Amniotic stem cell (primary cell): ENCODE measurements around the gene NCOA7.
A peak's percentile ranks its signal among the peaks of the same experiment; 100 is the strongest.

Source experiments
- DNase-seq: peaks from one replicate; lab custom pipeline; 2025; lab: John Stamatoyannopoulos, UW

NCOA7 gene

DNA sequence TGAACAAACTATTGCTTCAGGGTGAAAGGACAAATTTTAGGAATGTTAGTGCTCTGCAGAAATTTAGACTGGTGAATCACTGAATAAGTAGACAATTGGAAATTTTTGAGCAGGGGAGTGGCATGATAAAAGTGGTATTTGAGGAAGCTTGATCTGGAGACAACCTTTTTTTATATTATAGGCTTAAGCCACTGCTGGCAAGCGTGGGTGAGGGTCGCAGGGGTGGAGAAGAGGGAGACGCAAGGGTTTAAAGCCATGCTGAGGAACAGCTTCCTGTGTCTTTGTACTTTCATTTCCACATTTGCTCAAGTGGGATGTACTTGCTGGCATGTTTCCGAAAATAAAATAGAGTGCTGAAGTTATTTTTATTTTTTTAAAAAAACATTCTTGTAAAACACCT, 23.7 kb downstream of the NCOA7 start:
- no peak for DNase-seq

DNA sequence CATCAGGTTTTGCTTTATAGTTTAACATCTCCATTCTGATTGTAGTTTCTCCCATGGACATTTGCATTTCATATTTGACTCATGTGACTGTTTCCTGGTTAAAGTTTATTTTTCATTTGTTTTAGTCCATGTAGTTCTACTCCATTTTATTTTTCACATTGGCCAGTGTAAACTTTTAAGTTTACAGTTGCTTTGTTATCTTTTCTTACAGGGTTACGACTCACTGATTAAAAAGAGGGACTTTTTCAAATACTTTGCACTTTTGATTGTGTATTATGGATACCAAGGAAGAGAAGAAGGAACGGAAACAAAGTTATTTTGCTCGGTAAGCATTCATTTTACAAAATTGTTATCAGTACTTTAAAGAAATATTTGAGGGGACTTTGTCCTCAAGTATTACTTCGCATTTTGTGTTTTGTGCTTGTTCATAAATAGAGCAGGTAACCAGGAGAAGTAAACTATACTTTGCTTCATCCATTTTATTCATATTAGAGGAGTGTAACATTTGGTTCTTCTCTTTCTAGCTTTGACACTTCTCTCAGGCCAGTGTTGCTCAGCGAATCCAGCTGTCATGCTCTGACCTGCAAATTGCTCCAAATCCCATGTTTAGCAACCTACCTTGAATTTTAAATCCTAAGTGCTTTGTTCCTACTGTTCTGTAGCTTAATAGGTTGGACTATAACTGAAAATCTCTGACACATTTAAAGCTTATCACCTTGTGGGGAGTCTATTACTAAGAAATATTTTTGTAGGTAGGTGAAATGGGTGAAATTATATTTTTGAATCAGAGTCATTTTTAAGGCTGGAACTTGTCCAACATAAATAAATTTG, 24.5 kb downstream of the NCOA7 start:
- DNase-seq: no peak

DNA sequence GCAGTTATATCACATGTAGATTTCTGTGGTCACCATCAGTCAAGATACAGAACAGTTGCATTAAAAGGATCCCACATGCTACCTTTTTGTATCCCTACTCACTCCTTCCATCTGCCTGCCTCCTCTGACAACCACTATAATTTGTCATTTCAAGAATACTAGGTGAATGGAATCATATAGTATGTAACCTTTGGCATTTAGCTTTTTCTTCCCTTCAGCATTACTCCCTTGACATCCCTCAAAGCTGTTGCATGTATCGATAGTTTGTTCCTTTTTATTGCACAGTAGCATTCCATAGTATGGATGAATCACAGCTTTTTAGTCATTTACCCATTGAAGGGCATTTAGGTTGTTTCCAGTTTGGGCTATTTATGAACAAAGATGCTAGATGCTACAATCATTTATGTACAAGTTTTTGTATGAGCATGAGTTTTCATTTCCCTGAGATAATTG, 26.1 kb downstream of the NCOA7 start:
- DNase-seq: no peak

DNA sequence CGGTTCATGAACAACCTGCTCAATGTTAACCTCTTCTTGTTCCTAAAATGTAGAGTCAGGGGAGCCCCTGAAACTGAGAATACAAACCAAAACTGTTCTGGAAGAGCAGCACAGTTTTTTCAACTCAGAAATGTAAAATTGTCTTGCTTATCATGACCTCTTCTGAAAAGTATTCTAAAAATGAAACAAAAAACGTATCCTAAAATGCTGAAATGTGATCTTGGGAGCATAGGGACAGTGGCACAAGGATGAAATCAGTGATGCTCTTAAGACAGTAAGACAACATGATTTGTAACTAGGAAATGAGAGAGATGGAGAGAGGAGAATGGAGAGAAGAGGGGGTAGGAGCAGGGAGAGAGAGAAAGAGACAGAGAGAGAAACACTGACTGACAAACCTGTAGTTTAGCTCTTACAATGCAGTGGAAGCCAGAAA, 27.5 kb downstream of the NCOA7 start:
- no peak for DNase-seq

DNA sequence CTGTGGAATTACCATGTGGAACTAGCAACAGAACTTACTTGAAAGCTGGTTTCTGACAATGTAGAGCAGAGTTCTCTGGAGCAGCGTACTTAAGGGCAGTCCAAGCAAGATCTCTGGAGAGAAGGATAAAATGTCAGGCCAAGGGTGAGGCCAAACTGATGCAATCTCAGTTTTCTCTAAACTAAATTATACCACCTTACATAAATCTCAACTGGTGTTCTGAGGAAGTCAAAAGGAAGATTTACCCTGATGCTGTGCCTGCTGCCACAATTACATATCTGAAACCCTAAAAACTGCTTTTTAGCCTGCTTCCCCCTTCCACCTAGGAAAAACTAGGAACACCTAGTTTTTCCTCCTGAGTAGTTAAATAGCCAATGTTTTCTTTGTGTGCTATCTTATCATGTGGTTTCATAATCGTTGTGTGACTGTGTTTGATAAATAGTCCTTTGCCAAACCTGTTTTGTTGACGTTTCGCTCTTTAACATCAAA, 28.1 kb downstream of the NCOA7 start:
- no peak for DNase-seq

DNA sequence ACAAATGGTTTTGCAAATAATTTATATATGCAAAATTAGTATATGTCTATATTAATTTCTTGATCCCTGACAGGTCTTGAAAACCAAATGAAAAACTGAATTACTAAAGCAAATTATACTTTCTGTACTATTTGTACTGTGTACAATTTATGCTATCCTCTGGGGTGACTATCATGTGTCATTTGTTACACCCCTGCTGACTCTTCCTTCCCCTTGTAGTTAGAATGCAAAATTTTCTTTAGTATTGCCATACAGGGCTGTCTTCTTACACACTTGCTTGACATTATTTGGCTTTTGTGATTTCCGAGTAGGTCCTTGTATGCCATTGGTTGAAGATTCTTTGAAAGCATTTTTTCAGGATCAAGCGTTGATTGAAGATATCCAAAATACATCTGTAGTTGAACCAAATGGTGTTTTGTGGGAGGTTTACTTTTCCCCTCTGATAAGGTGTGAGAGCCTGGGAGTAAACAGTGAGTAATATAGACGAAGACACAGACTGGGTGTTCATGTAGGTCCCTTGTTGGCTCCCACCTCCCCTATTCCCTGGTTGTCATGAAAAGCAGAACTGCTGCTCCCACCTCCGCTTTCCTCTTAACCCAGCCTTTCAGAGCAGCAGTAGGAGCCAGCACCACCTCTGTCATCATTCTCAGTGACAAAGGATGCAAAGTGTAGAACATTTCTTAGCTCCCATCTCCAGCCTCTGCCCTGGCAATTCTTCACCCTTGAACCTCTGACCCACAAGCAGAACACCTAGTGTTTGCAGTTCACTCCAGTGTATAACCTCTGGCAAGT, 29.0 kb downstream of the NCOA7 start:
- no peak for DNase-seq

DNA sequence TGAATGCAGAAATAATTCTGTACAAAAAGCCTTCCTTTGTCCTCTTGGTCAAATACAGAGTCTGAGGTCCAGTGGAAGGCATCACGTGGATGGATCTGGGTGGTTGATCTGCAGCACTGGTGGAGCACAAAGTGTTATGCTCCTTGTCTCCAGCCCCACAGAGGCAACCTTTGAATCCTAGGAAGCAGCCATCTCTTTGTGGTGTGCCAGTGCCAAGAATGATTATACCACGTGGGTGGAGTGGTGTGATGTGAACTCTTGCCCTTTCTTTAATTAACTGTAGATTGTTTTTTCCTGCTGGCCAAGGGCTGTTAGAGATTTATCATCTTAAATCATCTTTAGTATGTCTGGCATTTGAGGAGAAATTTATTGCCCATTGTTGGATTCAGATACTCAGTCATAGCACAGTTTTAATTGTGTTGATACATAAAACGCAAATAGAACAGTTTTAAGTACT, 31.1 kb downstream of the NCOA7 start:
- DNase-seq: no peak

DNA sequence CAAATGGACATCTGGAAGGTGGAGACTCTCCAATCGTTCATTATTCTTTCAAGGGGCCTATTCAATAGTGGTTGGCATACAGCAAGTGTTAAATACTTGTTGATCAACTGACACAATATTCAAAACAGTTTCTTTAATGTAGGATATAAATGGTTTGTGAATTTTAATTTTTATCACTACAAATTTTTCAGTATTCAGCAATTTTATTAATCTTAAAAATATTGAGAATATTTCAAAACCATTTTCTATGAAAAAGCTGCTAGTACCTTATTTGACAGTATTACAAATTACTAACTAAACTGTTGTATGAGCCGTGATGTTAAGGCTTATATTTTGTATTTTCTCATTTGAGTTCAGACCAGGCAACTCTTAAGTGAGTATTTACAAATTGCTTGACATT, 32.4 kb downstream of the NCOA7 start:
- no peak for DNase-seq

- no peak for DNase-seq
Observed at GRCh38 chr6:125824946-125825771, 34.4 kb downstream of the NCOA7 start.

- DNase-seq: no peak
Observed at GRCh38 chr6:125826695-125827463, 36.1 kb downstream of the NCOA7 start.

GRCh38 chr6:125827788-125828320, 37.1 kb downstream of the NCOA7 start:
- DNase-seq: no peak

- DNase-seq: no peak
Observed at GRCh38 chr6:125828476-125829039, 37.8 kb downstream of the NCOA7 start.

- no peak for DNase-seq
Observed at GRCh38 chr6:125829433-125829832, 38.7 kb downstream of the NCOA7 start.

DNA sequence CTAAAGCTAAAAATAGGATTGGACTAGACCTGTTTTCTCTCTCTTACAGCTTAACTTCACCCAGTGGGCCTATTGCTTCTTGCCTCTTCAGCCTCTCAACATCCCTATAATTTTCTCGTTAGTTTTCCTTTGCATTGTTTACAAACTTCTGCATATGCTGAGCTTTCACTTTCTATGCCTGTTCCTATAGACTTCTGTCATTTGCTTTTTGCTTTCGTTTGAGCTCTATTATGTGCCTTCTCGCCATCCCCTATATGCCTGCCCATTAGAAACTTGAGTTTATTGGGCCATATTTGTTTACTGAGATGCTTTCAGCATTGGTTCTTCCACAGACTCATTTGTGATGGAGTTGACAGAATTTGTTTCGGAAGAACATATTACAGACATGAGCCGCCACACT, 40.9 kb downstream of the NCOA7 start:
- DNase-seq: no peak

- DNase-seq: no peak
Observed at GRCh38 chr6:125832391-125833117, 41.8 kb downstream of the NCOA7 start.

GRCh38 chr6:125834348-125834747, 43.6 kb downstream of the NCOA7 start:
- DNase-seq: no peak

- peak; percentile 64 for DNase-seq
Observed at GRCh38 chr6:125835221-125835744, 44.5 kb downstream of the NCOA7 start.

DNA sequence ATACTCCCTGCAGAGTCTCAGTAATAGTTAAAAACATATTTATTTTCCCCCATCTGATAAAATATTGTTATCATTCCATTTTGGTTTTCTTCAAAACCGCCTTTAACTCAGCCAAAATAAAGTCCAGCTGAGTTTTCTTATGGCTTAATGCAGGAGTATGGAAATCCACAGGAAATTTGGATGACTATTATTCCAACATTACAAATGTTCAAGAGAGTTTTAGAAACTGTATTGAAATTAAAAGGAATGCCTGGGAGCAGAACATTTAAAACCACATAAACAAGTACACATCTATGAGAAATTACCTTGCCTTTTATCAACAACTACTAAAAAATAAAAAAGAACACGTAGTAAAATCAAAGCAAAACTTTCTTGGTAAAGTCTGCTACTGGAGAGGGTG, 45.7 kb downstream of the NCOA7 start:
- DNase-seq: no peak

DNA sequence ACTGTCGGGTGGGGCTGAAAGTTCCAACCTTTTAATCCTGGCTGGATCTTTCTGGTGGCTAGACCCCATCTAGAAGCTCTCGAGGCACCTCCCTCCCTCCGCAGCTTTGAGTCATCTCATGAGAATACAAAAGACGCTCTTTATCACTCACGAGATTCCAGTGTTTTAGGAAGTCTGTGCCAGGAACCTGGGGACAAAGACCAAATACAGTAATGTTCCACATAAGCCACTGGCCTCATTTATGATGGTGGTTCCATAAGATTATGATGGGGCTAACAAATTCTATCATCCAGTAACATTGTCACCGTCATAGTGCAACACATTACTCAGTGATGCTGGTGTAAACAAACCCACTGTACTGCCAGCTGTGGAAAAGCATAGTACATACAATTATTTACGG, 48.7 kb downstream of the NCOA7 start:
- no peak for DNase-seq

- DNase-seq: no peak
Observed at GRCh38 chr6:125839879-125840278, 49.1 kb downstream of the NCOA7 start.
